GM18517 (cell line): ENCODE results near the gene ELP1.

Source experiments
- ATAC-seq: cut with Tn5 transposase; IDR thresholded peaks from one replicate; pipeline ENCODE4 v1.9.1; 2021; ENCODE audit warnings: mild to moderate bottlenecking, moderate library complexity; ENCODE audit not compliant: unreplicated experiment

Gene ELP1

DNA sequence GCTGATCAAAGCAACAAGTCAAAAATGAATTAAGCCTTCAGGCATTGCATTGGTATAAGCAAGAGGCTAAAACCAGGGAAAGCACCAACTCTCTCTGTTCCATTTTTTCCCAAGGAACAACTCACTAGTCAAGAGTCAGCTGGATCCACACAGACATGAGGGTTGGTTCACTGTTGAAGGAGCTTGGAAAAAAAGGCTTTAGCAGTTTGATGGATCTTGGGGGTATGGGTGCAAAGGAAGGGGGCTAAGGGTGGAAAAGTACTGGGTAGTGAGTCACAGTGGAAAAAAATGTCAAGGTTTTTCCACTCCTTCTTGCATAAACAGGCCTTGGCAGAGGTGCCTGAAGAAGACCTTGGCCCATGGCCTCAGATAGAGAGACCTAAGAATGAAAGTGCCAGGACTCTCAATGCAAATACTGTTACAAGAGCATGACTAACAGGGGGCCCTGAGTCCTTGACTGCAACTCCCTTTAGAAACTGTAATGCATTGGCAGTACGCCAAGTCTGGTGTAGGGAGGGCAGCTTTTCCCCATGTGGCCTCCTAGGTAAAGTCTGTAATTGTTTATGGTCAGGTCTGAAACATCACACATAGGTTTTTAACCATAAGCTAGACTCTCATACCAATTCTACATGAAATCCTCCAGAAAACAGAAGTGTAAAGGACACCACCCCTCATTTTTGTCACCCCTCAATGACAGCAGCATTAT is 48.1 kb downstream of the ELP1 start:
- peak; percentile 98 for ATAC-seq

DNA sequence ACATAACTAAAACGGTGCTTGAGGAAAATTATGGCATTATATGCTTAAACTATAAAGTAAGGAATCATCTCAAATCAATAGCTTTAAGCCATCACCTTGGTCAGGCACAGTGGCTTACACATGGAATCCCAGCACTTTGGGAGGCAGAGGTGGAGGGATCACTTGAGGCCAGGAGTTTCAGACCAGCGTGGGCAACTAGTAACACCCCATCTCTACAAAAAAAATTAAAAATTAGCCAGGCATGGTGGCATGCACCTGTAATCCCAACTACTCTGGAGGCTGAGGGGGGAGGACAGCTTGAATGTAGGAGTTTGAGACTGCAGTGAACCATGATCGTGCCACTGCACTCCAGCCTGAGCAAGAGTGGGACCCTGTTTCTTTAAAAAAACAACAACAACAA is 49.2 kb downstream of the ELP1 start:
- ATAC-seq, result no peak

DNA sequence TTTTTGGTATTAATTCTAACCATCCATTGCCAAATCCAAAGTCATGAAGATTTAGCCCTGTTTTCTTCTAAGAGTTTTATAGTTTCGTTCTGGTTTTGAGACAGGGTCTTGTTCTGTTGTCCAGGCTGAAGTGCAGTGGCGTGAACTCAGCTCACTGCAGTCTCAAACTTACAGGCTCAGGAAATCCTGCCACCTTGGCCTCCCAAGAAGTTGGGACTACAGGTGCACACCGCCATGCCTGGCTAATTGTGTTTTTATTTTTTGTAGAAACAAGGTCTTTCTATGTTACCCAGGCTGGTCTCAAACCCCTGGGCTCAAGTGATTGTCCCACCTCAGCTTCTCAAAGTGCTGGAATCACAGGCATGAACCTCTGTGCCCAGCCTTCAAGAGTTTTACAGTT is 50.8 kb downstream of the ELP1 start:
- ATAC-seq, result no peak

DNA sequence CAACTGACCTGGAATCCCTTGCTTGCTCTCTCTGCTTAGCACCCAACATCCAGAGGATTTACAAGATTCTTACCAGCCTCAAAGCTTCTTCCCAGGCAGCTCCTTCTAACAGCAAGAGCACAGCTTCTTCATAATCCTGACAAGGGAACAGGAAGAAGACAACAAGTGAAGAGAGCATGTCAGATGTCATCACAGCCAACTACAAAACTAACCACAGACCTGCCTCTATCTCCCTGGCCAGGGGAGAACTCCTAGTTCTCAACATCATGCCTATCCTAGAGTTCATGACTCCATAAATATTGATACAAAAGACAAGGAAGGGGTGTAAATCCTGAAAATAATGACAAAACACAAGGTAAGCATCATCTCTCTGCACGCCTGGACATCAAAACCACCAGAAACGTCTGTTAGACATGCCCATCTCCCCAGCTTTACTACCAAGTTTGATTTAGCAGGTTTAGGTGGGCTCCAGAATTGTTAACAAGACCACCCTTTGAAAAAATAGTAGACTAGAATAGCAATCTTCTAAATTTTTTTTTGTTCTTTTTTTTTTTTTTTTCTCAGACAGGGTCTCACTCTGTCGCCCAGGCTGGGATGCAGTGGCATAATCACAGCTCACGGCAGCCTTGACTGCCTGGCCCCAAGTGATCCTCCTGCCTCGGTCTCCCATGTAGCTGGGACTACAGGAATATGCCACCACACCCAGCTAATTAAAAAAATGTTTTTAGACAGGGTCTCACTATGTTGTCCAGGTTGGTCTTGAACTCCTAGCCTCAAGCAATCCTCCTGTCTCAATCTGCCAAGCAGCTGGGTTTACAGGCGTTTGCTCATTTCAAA is 51.7 kb downstream of the ELP1 start:
- ATAC-seq, result no peak

DNA sequence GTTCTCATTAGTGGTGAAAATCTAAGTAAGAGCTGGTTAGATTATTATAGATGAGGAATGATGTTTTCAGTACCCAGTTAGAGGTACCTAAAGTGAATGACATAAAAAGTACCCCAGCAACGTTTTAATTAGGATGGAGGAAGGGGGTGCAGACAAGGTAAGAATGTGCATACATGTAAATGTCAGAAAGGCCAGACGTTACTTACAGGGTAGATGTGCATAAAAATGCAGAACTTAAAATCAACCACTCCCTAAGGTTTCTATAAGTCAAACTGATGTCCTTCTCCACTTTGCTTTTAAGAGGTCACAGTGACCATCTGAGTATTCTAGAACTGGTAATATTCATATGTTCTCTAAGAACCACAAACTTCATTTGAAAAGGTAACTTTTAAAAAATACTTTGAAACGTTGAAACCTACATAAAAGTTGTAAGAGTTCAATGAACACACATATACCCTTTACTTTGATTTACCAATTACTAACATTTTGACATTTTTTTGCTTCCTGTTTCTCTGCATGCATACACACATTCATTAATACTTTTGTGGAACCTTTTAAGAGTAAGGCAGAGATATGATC is 53.1 kb downstream of the ELP1 start:
- no peak for ATAC-seq

DNA sequence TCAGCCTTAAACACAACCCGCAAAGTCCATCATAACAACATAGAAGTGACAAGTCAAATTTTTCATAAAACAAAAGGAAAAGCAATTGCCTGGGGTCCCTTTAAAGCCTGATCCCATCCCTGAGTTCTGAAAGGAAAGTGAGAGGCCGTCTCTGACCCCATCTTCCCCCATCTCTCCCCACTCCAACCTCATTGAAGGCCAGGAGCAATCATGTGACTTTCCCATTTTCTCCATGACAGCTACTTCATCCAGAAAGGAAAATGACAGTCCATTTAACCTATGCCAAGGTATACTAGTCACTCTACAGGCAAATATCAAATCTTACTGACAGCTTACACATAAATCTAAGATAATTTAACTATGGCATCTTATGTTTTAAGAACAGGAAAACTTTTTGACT is 56.4 kb downstream of the ELP1 start:
- no peak for ATAC-seq

DNA sequence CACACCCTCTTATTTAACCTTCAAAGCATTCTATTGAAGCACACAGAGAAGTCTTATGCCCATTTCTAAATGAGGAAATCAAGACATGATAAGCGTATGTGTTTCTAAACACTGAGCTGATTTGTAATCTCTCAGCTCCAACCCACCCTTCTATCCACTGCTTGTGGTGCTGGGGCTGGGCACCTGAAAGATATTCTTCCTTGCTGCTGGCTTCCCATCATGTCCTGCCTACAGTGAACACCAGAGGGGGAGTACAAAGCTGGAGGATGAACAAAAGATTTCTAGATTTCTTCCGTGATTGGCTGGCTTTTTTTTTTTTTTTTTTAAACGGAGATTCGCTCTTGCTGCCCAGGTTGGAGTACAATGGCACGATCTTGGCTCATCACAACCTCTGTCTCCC is 57.5 kb downstream of the ELP1 start:
- ATAC-seq, result no peak

DNA sequence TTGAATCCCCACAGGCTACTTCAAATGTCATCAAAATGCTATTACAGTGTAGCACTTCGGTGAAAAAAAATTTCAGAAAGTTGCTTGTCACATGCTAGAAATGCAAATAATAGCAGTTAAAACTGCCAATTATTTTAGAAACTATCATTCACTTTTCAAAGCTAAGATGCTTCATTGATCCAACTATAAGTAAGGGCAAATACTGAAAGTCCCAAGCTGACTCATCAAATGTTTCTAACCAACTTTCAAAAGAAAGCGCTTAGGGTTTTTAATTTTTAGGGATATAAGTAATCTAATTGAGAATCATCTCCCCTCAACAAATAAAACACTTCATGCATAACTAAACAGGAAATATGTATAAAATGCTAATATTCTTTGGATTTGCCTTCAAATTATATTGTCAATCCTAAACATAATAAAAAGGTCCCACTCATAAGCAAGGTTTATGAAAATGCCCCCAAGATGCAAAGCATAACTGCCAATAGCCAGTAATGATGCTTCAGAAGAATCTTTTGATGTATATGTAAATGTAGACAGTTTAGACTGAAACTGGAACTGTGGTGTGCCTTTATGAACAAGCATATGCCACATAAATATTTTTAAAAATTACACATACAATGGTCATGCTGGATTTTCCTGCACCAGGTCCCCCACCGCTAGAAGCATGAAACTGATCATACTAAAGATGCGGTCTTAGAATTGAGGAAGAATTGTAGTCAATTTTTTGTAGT is 59.7 kb downstream of the ELP1 start:
- ATAC-seq, result no peak

DNA sequence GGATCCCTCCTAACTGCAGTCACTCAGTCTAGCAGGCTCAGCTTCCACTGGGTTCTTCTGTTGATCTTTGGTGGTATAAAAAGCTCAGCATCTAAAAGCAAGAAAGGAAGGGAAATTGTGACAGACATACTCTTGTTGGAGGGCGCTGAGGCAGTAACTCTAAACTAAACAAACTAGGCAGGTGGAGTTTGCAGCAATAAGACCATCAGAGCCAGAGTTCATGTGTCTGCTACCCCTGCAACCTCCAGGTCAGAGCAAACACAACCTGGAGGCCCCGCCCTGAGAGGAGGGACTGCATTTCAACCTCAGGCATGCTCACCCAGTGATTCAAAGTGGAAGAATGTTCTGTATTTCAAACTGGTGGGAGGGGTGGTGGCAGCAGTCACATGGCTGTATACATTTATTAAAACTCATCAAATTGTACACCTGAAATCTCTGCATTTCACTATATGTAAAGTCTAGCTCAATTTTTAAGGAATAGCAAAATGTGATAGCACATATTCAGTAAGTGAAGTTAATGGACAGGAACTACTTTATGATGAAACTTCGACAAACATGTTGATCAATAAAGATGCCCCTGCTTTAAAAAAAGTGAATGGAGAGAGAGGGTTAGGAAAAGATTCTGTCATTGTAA is 64.7 kb downstream of the ELP1 start:
- no peak for ATAC-seq

DNA sequence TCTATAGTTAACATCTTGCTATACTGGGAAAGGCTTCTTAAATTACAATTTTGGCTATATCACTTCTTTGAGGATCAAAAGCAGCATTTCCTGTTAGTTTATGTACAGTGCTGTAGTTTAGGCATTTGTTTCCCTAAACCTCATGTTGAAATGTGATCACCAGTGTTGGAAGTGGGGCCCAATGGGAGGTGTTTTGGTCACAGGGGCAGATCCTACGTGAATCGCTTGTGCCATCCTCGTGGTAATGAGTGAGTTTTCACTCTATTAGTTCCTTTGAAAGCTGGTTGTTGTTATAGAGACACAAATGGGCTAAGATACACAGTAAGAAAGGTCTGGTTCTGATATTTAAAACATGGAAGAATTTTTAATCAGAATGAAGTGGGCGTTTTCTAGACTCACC is 66.1 kb downstream of the ELP1 start:
- ATAC-seq, result no peak

DNA sequence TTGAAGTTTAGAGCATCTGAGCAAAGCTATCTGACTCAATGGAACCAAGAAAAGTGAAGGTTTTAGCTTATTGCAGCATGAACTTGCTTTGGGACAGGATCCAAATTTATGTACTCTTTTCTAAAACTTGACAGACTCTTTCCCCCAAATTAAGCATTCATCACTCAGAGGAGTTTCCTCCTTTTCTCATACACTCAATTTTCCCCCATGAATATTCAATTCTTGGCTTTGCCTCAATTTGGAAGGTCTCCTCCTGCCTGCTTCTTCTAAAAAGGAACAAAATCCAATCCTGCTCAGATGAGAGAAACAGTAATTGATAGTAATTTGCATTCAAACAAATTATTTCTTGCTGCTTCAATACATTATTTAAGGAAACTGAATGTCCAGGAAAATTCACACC is 66.8 kb downstream of the ELP1 start:
- no peak for ATAC-seq

DNA sequence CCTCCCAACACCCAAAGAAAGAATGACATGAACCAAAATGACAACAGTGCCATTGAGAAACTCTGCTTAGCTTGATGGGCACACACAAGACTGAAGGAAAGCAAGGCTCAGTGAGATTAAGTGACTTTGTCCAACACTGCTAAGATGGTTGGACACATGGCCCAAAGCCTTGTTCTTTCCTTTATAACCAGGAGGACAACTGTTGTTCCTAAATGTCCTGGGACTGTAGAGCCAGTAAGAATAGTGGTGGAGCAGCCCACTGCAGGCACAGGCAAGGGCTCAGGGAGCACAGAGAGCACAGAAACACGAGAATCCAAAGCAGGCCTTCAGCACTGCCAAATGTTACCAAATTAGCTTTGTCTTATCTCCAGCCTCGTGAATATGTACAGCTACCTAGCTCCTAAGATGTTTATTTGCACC is 67.9 kb downstream of the ELP1 start:
- ATAC-seq, result no peak

DNA sequence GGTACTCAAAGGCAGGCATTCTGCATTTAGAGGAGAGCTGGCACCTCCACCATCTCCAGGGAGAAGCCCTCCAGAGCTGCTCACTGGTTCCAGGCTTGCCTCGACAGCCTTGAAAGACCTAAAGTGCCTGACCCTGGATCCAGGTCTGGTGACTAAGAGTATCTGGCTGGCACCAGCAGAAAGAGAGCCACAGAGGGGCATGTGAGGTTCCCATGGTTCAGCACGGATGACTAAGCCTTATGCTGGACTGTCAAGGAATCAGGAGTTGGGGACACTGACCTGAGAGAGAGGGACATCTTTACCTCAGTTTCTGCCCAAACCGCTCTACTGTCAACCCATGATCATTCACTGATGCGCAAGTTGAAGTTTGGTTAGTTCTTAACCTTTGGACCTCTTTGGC is 68.9 kb downstream of the ELP1 start:
- no peak for ATAC-seq

DNA sequence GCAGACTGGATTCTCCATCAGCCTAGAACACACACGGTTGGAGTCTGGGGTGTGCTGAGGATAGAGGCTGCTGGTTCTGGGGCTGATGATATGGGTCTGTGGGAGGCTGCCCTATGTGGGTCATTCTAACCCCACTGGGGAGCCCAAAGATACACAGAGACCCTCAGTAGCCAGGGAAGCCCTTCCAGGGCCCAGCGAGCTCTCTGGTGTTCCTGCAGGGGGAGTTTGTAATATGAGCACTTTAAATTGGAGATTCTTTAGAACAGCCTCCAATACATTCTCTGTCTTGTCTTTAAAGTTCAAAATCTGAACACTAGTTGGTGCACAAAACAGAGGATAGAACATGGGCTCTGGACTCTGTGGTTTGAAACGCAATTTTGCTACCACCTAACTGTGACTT is 69.5 kb downstream of the ELP1 start:
- ATAC-seq, result no peak

DNA sequence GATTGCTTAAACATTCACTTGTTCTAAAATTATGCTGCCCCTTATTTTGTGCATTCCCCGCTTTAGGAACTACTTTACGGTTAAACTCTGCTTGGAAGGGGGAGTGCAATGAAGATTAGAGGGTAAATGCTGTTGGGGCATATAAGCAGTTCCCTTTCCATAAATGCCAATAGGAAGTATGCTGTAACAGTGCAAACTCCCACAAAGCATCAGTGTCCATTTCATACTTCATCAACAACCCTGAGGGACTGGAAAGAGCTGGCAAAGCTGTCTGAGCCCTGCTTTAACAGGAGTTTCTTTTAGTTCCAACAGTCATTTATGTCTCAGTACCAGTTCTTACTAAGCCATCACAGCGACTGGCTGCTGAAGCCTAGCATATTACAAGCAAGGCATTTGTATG is 70.0 kb downstream of the ELP1 start:
- ATAC-seq, result no peak

DNA sequence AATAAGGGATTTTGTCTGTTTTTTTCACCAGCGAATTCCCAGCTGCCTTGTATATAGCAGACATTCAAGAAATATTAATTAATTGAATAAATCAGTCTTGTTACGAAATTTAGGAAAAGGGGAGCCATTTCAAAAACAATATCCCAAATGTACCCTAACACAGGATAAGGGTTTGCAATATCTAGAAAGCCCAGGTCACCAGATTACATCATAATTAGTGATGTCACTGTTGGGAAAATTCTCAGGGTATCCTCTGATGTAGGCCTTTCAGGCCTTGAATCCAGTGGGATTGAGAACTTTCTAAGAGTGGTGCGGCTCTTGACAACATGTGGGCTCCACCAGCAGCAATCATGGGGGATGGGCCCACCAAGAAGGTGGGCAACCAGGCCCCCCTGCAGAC is 71.9 kb downstream of the ELP1 start, which contains the start of gene ACTL7A:
ACTL7A (plus strand) TSS at position 270 of the 400 bp plus-strand sequence; CDS start at position 327, 57 bp downstream.
- no peak for ATAC-seq

DNA sequence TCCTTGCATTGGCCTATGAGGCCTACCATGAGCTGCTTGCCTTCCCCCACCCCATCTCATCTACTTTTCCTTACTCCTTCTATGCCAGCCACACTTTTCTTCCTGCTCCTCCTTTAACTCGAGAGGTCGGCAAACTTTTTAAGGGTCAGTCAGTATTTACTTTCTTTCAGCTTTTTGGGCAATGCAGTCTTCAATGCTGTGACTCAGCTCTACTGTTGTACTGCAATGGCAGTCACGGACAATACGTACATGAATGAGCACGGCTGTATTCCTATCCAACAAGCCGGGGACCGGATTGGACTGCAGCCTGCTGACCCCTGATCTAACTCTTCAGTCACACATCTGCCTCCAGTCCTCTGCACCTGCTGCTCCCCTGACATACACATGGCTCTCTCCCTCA is 72.5 kb downstream of the ELP1 start:
- no peak for ATAC-seq

DNA sequence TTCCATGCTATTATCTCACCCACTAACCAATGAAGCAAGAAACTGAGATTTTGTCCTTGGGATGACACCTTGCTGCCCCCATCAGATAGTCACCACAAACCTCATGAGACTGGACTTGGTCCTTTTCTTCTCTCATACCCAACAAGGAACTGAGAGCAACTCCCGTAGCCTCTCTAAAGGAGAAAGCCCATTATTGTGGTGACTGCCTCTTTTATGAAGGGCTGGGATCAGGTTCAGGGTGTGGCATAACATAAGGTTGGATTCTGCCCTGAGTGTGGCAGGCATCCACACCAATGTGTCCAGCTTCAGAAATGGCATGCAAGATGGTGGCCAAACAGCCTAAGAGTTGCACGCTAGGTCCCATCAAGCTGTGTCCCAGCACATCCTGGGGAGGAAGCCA is 73.2 kb downstream of the ELP1 start:
- no peak for ATAC-seq

DNA sequence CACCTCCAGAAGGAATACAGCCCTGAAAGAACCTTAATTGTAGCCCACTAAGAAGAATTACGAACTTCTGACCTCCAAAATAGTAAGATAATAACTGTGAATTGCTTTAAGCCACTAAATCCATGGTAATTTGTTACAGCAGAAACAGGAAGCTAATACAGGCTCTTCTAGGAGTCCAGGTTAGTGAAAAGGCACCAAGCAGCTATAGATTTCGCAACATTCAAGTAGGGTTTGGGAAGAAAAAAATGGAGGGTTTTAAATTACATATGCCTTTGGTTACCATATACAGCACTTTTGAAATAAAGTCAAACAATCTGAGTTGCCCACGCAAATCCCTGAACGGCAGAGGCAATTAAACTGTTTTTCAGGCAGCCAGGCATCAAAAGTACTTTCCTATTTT is 73.6 kb downstream of the ELP1 start:
- no peak for ATAC-seq

DNA sequence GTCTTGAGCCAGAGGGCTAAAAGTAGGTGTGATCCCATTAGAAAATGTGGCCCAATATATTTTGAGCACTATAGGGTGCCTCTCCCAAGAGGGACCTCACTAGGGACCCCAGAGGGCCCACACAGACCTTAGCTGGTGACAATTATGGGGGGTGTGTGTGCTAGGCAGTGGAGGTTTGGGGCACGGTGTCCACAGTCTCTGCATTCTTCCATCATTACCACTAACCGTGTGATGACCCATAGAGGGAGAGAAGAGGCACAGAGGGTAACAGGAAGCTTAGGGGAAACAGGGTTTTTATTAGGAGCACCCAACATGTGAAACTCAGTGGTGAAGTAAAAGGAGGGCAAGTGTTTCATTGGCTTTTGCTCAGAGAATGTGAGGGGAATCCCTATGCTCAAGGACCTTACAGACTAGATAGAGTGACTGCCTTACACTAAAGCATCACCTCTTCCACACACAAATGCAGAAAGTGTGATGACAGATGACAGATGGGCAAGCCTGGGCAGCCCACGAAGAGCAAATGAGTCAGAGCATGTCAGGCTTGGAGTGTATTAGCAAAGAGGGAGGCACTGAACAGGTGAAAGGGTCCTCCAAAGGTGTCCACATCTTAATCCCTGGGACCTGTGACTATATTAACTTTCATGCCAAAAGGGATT is 74.3 kb downstream of the ELP1 start:
- ATAC-seq, result peak; percentile 78
